SKM-1 (cell line): ENCODE data around the gene SPRR2A.
"Not testable (repeated sequence)": the region's sequence is repeated elsewhere in the genome, so short reads cannot be mapped to it uniquely, and the experiment has no call there.

ENCODE experiments used
- DNase-seq: peaks from one replicate; lab custom pipeline; 2025; ENCODE audit not compliant: unreplicated experiment; lab: John Stamatoyannopoulos, UW

Gene SPRR2A

GRCh38 chr1:153025797-153026196, 31.5 kb downstream of the SPRR2A start:
- no peak for DNase-seq

- DNase-seq = no peak
These were observed 32.9 kb downstream of the SPRR2A start for GRCh38 chr1:153024413-153024812.

- no peak for DNase-seq
These were observed 34.2 kb downstream of the SPRR2A start for GRCh38 chr1:153023109-153023508.

- DNase-seq = not testable (repeated sequence)
These were observed 35.0 kb downstream of the SPRR2A start for GRCh38 chr1:153022340-153022739.

GRCh38 chr1:153021829-153022228, 35.5 kb downstream of the SPRR2A start:
- not testable (repeated sequence) for DNase-seq

GRCh38 chr1:153011235-153011758, 46.0 kb downstream of the SPRR2A start:
- not testable (repeated sequence) for DNase-seq
